ENCODE results near the gene KCNC1.

GRCh38 chr11:17773674-17774073, 39.1 kb downstream of the KCNC1 start:
- TF ChIP-seq CTCF (IDR thresholded peaks at IDR 0.05) (no peak), EP300 (IDR thresholded peaks at IDR 0.05) (no peak), POLR2A (IDR thresholded peaks at IDR 0.05) (no peak)
